NCI-H345 (cell line): ENCODE measurements around the gene PNKD.
"Not testable (repeated sequence)": the region's sequence is repeated elsewhere in the genome, so short reads cannot be mapped to it uniquely, and the experiment has no call there.

Experiments
- DNase-seq: peaks from one replicate; lab custom pipeline; 2025; lab: John Stamatoyannopoulos, UW

PNKD gene

DNA sequence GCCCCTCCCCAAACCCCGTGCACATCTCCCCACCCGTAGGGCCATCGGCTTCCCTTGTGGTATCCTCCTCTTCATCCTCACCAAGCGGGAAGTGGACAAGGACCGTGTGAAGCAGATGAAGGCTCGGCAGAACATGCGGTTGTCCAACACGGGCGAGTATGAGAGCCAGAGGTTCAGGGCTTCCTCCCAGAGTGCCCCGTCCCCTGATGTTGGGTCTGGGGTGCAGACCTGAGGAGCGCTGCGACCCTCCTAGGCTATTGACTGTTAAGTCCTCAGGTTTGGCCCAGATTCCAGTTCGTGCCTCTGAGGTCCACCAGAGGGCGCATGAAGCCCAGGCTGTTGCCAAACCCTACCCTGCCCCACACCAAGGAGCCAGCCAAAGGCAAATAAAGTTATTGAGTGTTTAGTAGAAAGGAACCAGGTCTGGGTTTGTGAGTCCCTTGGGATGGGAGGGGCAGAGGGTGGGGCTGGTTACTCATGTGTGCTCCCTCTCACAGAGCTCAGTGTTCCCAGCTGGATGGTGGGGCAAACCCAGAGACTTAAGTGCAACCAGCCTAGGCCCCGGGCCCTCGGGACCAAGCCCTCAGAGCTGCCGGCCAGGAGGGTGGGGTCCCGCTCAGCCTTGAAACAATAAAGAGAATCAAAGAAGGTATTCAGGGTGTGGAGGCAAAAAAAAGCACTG is 2.4 kb downstream of the PNKD start:
- DNase-seq, result peak; percentile 76

- DNase-seq, result not testable (repeated sequence)
Measured at GRCh38 chr2:218273214-218273907, 3.0 kb downstream of the PNKD start.

DNA sequence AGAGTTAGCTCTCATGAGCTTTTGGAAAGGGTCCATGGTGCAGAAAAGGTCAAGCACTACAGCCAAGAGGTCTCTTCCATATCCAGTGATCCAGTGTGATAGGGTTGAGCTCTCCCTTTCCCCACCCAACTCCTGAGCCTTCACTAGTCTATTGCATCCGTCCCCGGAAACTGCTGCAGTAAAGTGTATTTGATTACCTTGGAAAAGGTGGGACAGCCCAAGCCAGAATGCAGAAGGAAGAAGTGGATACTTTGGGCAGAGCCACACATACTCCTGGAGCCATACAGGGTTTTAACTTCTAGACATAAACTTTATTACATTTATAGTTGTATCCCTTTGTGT is 3.6 kb downstream of the PNKD start:
- DNase-seq, result no peak

- DNase-seq, result no peak
Measured at GRCh38 chr2:218274586-218274985, 4.3 kb downstream of the PNKD start.

GRCh38 chr2:218275371-218276072 is 5.2 kb downstream of the PNKD start:
- DNase-seq, result no peak

- no peak for DNase-seq
Measured at GRCh38 chr2:218276986-218277755, 6.9 kb downstream of the PNKD start.

- no peak for DNase-seq
Measured at GRCh38 chr2:218277921-218278320, 7.6 kb downstream of the PNKD start.

DNA sequence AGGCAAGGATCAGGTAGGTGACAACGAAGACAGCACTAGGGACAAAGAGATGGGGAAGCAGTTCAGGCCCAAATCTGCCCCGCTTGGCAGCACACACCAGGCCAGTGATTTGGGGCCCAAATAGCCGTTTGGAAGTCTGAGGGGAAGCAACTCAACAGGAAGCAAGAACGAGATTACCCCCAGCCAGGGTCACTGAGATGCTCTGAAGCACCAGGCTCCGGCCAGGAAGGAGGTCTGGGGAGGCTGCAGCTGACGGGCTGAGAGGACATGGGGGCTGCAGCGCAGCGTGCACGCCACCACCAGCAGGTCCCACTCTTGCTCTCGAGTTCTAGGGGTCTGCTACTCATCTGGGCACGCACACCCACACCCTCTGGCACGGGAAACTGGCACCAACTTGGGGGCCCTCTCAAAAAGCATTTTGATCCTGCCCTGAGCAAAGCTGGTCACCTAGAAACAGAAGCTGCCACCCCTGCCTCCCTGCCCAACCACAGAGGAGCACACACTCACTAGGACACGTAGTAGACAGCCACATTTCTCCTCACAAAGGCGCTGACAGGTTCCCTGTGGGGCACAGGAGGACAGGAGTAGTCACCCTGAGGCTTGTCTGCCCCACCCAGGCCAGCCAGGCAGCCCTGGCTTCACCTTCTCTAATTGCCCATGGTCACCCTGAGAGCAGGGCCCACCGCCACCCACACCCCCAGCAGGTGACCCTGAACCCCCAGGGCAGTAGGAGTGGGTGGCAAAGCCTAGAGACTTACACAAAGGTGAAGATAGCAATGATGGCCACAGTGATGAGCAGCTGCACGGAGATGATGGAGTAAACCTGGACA is 8.4 kb downstream of the PNKD start:
- DNase-seq, result no peak

GRCh38 chr2:218280260-218280870 is 10.0 kb downstream of the PNKD start:
- no peak for DNase-seq

GRCh38 chr2:218281449-218281848 is 11.1 kb downstream of the PNKD start:
- no peak for DNase-seq

DNA sequence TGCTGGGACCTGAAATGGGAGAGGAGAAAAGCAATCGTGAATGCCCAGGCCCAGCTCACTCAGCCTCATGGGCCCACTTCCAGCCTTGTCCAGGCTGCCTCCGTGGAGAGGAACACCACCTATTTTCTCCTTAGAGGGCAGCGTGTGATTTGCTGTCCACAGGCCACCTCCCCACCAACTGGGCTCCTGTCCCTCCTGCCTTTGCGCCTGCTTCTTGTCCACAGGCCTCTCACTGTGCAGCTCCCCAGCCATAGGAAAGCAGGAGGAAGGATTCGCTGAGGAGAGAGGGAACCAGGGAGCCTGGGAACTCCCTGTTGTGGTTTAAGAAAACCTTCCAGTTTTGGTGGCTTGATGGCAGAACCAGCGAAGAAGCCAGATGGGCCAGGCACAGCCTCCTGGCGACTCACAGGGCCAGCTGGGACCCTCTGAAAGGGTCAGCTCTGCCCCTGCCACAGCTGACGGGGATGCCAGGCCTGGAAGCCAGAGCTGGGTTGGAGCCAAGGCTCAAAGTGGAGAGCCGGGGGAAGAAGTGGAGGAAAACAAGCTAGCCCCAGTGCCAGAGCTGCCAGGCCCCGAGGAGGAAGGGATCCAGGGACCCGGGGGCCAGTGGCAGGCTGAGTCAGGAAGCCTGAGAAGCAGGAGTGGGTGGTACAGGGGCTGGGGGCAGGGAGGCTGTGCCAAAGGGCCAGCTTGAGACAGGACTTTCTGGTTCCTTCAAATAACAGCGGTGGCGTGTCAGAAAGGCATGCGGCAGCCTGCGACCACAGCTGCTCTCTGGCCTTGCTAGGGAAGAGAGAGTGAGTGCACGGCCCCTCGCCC is 12.1 kb downstream of the PNKD start:
- no peak for DNase-seq

DNA sequence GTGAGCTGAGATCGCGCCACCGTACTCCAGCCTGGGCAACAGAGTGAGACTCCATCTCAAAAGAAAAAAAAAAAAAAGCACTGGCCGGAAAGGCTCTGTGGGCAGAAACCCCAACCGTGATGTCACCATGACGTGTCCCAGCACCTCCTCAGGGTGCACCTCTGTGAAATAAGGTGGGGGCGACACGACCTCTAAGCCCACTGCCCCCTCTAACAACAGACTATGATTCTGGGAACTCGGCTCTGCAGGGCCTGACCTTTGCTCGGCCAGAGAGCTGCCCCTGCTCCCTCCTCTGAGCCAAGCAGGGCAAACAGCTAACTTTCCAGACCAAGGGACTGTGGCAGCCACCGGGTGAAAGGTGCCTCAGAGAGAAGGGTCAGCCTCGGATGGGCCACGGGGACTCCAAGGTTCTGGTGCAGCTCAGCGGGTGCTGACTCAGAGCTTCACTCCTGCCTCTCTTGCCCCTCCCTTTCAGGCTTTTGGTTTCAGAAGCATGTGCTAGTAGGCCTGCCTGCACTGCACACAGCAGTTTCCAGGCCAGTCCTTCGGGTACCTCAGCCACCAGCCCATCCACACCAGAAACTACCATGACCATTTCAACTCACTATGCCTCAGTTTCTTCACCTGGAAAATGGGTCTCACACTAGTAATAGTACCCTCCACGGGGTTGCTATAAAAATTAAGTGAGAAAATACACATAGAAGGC is 13.9 kb downstream of the PNKD start:
- no peak for DNase-seq

- no peak for DNase-seq
Measured at GRCh38 chr2:218285604-218286003, 15.3 kb downstream of the PNKD start.

GRCh38 chr2:218286570-218287459 is 16.5 kb downstream of the PNKD start:
- no peak for DNase-seq

DNA sequence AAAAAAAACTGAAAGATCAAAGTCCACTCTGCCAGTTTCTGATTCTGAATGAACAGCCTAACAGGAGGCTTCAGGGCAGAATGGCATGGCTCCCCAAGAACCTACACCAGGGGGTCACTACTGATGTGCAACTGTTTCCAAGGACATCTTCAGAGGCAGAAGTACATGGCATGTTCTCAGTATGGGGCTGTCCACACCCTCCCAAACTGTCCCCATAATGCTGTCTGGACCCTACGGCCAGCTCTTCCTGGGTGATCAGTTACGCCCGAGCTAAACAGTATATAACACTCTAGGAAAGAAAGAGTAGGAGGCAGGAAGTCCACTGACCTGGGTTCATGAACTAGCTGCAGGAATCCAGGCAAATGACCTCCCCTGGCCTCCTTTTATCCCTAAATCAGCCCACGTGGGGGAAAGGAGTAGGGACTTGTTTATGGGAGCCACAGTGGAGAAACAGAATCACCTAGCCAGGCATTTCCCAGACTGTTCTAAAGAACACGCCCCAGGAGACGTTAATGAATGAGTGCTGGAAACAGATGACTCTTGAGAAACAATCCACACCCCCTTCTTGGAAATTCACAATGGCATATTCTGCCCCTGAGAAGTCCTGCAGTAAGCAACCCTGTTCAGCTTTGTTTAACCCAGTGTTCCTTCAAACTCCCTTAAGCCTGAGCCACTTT is 19.5 kb downstream of the PNKD start:
- DNase-seq, result no peak

DNA sequence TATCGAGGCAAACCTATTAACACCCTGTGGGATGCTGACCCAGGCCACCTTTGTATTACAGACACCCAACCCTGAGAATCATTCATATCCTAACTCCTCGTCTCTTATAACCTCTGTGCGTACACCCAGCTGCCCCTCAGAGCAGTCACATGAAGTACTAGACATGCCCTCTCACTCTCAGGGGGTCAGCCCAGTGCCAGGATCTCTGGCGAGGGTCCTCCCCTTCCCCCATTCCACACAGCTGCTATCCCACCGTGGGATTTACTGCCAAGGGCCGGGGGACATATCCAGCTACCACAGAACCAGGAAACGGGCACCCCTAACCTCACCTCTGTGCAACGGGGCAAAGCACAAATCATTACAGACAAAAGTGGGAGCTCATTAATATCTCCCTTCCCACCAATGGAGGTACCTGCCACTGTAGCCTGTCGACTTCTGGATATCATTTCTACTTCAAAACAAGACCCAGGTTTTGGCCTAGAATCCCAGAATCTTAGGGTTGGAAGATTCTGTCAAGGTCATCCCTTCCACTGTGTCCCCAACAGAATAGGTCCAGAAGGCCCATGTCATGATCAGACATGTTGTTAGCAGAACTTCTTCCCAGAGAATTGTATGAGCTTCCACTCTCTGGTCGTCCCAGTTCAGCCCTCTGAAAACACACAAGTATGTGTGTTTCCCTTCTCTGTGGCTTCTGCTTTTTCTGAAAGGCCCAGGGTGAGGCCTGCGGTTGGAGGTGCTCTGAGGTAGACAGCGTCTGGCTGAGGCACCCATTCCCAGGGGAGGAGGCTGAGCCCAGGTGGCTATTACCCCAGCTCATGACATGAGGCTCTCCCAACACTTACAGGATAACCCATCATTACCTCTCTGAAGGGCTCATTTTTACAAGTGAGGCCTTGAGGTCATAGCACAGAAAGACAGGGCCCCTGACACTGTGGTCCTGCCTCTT is 20.3 kb downstream of the PNKD start:
- no peak for DNase-seq
